DMS114 treated with DMSO at 0.1 percent for 48 hours (cell line): ENCODE data around the gene PDE6D.

ENCODE experiments used
- DNase-seq: peaks from one replicate; lab custom pipeline; 2025; ENCODE audit not compliant: unreplicated experiment; lab: John Stamatoyannopoulos, UW

The PDE6D gene

DNA sequence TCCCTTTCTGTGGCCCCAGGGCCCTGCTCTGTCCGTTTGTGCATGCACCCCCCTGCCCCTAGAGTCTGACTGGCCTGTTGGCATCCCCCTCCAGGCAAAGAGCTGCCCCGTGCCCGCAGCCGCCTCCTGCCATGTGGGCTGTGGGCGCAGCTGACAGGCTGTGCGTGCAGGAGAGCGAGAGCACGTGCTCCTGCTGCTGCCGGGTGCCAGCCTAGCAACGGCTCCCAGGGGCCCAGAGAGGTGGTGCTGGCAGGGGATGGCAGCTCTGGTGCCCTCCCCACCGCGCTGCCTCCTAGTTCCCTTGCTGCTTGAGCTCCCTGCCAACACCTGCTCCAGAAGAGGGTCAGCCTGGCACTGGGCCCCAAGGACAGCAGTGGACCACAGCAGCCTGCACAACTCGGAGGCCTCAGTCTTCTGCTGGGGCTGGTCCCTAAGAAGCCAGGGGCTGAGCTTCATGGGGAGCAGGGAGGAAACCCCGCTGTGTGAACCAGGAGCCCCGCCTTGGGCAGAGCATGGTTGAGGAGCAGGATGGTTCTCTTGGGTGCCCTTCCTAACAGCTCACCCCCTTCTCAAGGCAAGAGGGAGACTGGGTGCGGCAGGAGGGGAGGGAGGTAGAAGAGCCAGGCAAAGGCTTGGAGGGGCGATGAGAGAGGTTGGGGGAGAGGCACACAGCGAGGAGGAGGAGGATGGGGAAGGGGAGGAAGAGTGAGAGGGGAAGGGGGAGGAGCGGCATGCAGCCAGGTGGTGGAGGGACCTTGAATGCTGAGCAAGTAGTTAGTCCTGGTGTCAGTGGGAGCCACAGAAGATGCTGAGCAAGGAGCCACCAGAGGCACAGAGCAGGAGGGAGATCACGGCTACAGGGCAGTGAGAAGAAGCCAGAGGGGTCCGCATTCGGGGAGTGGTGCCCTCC, 96.5 kb downstream of the PDE6D start:
- DNase-seq = no peak

DNA sequence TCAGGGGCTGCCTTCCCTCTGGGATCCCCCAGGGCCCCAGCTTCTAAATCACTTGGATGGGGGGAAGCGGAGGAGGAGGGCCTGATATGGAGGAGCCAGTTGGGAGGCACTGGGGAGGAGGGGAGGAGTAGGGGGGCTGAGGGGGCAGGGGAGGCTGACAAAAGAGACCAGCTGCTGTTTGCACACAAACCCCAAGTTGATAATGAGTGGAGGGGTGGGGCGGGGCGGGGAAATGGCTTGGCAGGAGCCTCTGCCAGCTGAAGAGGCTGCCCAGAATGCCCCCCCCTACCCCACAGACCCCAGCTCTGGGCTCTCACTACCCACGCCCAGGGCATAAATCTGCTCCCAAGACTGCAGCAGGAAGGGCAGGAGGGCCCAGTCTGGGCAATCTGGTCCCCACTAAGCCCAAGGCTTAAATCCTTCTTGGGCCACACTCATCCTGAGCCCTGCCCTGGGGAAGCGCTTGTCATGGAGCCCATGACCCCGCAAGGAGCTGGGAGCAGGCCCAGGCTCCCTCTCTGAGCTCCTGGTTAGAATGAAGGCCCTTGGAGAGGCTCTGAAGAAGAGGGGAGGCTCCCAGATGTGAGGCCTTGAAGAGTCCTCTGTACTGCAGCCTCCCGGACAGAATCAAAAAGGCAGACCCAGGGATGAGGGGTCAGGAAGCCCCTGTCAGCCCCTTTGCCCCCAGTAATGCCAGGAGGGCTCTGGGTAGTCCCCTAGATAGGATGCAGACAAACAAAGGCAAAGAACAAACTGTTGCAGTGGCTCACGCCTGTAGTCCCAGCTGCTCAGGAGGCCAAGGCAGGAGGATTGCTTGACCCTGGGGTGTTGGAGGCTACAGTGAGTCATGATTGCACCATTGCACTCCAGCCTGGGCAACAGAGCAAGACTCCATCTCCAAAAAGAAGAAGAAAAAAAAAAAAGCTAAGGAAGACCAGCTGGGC, 97.5 kb downstream of the PDE6D start:
- DNase-seq = no peak

DNA sequence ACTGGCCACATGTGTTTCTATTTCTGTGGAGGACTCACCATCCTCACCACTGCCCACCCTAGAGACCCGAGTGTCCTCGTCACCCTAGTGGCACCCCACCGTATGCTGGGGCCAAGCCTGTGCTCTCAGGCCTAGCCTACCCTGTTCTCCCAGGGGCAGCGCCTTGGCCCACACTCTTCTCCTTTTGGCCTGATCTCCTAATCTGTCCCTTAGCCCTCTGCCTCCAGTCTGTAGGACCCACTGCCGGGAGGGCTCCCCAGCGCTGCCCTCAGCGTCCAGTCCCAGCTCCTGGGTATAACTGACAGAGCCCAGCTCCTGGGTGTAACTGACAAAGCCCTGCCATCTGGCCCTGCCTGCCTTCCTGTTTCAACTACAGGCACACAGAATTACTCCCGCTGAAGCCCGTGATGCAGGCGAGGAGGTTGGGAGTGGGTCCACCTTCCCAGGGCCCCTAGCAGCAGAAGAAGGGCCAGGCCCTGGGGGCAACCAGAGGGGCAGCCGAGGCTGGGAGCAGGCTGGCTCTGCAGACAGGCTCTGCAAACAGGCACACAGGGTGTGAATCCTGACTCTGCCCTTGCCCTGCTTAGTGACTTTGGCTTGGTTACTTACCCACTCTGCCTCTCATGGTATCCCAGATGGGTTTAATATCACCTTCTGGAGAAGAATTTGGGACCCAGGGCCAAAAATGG, 98.3 kb downstream of the PDE6D start:
- no peak for DNase-seq
